Measurements from ENCODE around the gene VTN.

VTN gene

GRCh38 chr17:28327709-28328108 is 42.4 kb downstream of the VTN start:
- TF ChIP-seq CTCF (IDR thresholded peaks at IDR 0.05) = no peak

GRCh38 chr17:28327031-28327607 is 43.0 kb downstream of the VTN start:
- no peak for TF ChIP-seq CTCF (IDR thresholded peaks at IDR 0.05)

- TF ChIP-seq CTCF (IDR thresholded peaks at IDR 0.05) = no peak
Observed at GRCh38 chr17:28326114-28326513, 44.0 kb downstream of the VTN start.

GRCh38 chr17:28325211-28325610 is 44.9 kb downstream of the VTN start:
- TF ChIP-seq CTCF (IDR thresholded peaks at IDR 0.05) = no peak

GRCh38 chr17:28324781-28325180 is 45.3 kb downstream of the VTN start:
- TF ChIP-seq CTCF (IDR thresholded peaks at IDR 0.05) = no peak

GRCh38 chr17:28324267-28324745 is 45.8 kb downstream of the VTN start:
- TF ChIP-seq CTCF (IDR thresholded peaks at IDR 0.05) = no peak

- no peak for TF ChIP-seq CTCF (IDR thresholded peaks at IDR 0.05)
Observed at GRCh38 chr17:28320215-28321061, 49.7 kb downstream of the VTN start.
